RWPE2 (cell line): ENCODE measurements around the gene LCLAT1.

Source experiments
- ATAC-seq: fragments of 200-7000 bp; cut with Tn5 transposase; 3 replicates; pipeline ENCODE4 v1.9.1; 2021; ENCODE audit warnings: low read depth
- DNase-seq: peaks from one replicate; pipeline ENCODE4 v3.0.0-alpha.2; 2020; ENCODE audit warnings: low spot score
- H3K27ac ChIP-seq: fragments of 450-650 bp; 2 replicates; pipeline ENCODE4 v1.5.1; 2017; ENCODE audit warnings: mild to moderate bottlenecking; ENCODE audit not compliant: poor library complexity, severe bottlenecking
- H3K27me3 ChIP-seq: fragments of 250-450 bp; sonication (Bioruptor Pico); 2 replicates; pipeline ENCODE4 v1.5.1; 2021; ENCODE audit warnings: mild to moderate bottlenecking, moderate library complexity; ENCODE audit not compliant: insufficient read depth, poor library complexity, severe bottlenecking
- H3K36me3 ChIP-seq: fragments of 250-450 bp; sonication (Bioruptor Pico); 2 replicates; pipeline ENCODE4 v1.5.1; 2020; ENCODE audit warnings: low read depth, mild to moderate bottlenecking, moderate library complexity
- H3K4me1 ChIP-seq: fragments of 250-450 bp; sonication (Bioruptor Pico); 2 replicates; pipeline ENCODE4 v1.5.1; 2021; ENCODE audit warnings: mild to moderate bottlenecking, moderate library complexity; ENCODE audit not compliant: insufficient read depth, poor library complexity, severe bottlenecking
- H3K4me3 ChIP-seq: fragments of 250-450 bp; sonication (Bioruptor Pico); 2 replicates; pipeline ENCODE4 v1.5.1; 2021; ENCODE audit warnings: mild to moderate bottlenecking, moderate library complexity; ENCODE audit not compliant: severe bottlenecking
- H3K9me3 ChIP-seq: fragments of 250-450 bp; sonication (Bioruptor Pico); 2 replicates; pipeline ENCODE4 v1.5.1; 2021; ENCODE audit warnings: mild to moderate bottlenecking, moderate library complexity; ENCODE audit not compliant: severe bottlenecking
- TF ChIP-seq, protein P1 (sequence below): fragments of 450-650 bp; IDR thresholded peaks from one replicate; pipeline ENCODE4 v1.5.1; 2017; ENCODE audit warnings: mild to moderate bottlenecking, moderate library complexity; ENCODE audit not compliant: poor library complexity, severe bottlenecking

LCLAT1 gene

DNA sequence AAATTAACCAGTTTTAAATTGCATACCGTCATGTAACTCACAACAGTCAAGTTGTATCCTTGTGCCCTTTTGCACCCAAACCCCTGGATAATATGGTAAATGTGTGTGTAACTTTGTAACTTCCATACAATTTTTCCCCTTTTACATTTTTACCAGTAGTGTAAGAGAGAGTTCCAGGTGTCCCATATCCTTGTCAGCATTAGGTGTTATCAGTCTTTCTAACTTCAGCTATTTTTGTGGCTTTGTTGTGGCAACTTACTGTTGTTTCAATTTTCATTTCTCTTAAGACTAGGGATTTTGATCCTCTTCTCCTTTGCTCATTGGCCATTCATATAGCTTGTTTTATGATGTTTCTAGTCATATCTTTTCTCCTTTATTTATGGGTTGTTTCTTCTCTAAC is 94.6 kb downstream of the LCLAT1 start:
- H3K4me1 ChIP-seq, result no peaks in the 10 kb centered on the region
- H3K9me3 ChIP-seq, result no peaks in the 10 kb centered on the region
- TF ChIP-seq, protein P1, sequence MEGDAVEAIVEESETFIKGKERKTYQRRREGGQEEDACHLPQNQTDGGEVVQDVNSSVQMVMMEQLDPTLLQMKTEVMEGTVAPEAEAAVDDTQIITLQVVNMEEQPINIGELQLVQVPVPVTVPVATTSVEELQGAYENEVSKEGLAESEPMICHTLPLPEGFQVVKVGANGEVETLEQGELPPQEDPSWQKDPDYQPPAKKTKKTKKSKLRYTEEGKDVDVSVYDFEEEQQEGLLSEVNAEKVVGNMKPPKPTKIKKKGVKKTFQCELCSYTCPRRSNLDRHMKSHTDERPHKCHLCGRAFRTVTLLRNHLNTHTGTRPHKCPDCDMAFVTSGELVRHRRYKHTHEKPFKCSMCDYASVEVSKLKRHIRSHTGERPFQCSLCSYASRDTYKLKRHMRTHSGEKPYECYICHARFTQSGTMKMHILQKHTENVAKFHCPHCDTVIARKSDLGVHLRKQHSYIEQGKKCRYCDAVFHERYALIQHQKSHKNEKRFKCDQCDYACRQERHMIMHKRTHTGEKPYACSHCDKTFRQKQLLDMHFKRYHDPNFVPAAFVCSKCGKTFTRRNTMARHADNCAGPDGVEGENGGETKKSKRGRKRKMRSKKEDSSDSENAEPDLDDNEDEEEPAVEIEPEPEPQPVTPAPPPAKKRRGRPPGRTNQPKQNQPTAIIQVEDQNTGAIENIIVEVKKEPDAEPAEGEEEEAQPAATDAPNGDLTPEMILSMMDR, result no peak
- H3K36me3 ChIP-seq, result peaks cover 7% of the 10 kb centered on the region; the same call in 1 of the 2 replicates
- H3K4me3 ChIP-seq, result no peak overlapping the region
- H3K27me3 ChIP-seq, result no peaks in the 10 kb centered on the region
- no peak for DNase-seq
- ATAC-seq, result no peak
- H3K27ac ChIP-seq, result no peak overlapping the region

DNA sequence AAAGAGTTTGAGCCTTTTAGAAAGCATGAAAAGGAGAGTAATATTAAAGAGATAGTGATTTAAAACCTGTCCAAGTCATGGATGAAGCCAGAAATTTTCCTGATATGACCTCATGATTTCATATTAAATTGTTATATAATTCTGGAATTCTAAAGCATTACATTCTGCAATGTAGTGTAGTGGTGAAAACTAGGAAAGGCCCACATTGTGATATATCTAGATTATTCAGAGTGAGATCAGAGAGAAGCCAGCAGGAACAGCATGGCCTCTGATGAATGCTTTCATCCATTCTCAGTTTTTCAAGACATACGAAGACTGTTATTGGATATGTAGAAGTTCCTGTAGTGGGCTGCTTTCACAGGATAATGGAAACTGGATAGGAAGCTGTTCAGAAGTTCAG is 98.8 kb downstream of the LCLAT1 start:
- H3K36me3 ChIP-seq, result peaks cover 7% of the 10 kb centered on the region; the same call in 1 of the 2 replicates
- ATAC-seq (no peak), DNase-seq (no peak)
- H3K27ac ChIP-seq, result no peak overlapping the region
- H3K9me3 ChIP-seq, result no peaks in the 10 kb centered on the region
- H3K27me3 ChIP-seq, result no peaks in the 10 kb centered on the region
- no peak overlapping the region for H3K4me3 ChIP-seq
- H3K4me1 ChIP-seq, result no peaks in the 10 kb centered on the region
- TF ChIP-seq, protein P1, result no peak

DNA sequence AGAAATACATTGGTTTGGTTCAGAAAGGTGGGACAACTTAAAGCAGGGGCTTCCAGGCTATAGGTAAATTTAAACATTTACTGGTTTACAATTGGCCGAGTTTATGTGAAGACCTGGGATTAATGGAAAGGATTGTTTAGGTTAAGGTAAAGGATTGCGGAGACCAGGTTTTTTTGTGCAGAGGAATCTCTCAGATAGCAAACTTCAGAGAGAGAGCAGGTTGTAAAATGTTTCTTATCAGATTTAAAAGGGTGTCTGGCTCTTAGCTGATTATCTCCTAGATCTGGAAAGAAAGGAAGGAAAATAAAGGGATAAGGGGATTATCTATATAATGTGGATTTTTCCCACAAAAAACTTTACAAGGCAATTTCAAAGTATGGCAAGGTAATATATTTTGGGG is 101.3 kb downstream of the LCLAT1 start:
- H3K4me1 ChIP-seq, result no peaks in the 10 kb centered on the region
- H3K9me3 ChIP-seq, result no peaks in the 10 kb centered on the region
- TF ChIP-seq, protein P1, result no peak
- H3K36me3 ChIP-seq, result peaks cover 5% of the 10 kb centered on the region; the same call in 1 of the 2 replicates
- DNase-seq, result no peak
- H3K4me3 ChIP-seq, result no peak overlapping the region
- H3K27ac ChIP-seq, result no peak overlapping the region
- ATAC-seq, result no peak
- H3K27me3 ChIP-seq, result no peaks in the 10 kb centered on the region

DNA sequence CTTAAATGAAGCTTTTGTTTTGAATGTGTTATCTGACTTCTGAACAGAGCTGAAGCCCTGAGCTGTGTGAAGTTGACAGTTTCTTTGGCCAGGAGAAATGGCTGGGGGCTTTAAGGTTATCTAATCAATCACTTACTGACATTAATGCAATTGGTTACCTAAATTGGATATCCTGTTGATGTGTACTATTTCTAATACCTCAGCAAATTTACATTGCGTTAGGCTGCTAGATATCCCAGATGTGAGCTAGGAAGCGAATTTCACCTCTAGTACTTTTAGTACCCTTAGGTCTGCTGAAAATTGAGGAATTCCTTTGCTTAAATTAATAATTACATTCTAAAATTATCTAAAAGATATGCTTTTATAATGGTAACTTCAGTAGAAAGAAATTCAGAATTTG is 102.0 kb downstream of the LCLAT1 start:
- Histone ChIP-seq H3K27me3 (no peaks in the 10 kb centered on the region), H3K9me3 (no peaks in the 10 kb centered on the region), H3K36me3 (peaks cover 5% of the 10 kb centered on the region; the same call in 1 of the 2 replicates), H3K27ac (no peak overlapping the region), H3K4me3 (no peak overlapping the region), H3K4me1 (no peaks in the 10 kb centered on the region)
- TF ChIP-seq, protein P1, result no peak
- no peak for ATAC-seq
- no peak for DNase-seq

DNA sequence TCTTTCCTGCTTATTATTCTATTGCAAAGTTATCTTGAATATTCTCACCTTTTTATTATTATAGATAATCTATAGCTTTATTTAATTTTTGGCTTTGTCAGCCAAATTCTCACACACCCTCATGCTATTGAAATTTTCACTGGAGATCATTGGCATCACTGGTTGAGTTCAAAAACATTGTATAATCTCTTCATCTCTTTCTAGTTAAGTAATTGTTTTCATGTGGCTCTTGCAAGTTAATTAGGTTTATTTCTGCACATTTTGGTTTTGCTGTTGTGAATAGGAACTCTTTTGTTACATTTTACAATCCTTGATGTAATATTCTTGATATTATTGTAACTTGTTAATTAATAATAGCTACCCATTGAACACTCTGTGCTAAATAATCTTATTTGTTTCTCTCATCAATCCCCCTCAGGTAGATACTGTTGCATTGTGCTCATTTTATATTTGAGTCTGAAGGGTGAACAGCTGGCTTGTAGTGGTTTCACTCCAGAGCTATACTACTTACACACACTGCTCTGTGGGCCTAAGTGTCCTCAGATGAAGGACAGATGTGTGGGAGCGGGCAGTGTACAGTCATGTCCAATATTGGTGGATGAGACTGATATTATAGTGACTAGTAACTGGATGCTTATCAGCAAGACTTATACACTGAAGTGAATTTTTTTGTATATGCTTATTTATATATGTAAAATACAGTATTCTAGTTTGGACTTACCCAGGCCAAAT is 112.7 kb downstream of the LCLAT1 start:
- no peak for ATAC-seq
- H3K4me3 ChIP-seq, result no peak overlapping the region
- H3K9me3 ChIP-seq, result no peaks in the 10 kb centered on the region
- no peaks in the 10 kb centered on the region for H3K4me1 ChIP-seq
- no peak for DNase-seq
- TF ChIP-seq, protein P1, result no peak
- H3K27ac ChIP-seq, result no peak overlapping the region
- H3K27me3 ChIP-seq, result no peaks in the 10 kb centered on the region
- H3K36me3 ChIP-seq, result peaks cover 22% of the 10 kb centered on the region
